ENCODE measurements around the gene TMEM239.

TMEM239 gene

GRCh38 chr20:2809690-2810089 lies 6.5 kb upstream of the TMEM239 start:
- ChIA-PET CTCF (no interaction called here), POLR2A (no interaction called here)
- TF ChIP-seq ARNT (IDR thresholded peaks at IDR 0.05) = no peak
- TF ChIP-seq SUZ12 (IDR thresholded peaks at IDR 0.05) = no peak
- DNase-seq (ENCODE audit: extremely low spot score) = no peak

GRCh38 chr20:2812189-2812588 lies 4.0 kb upstream of the TMEM239 start:
- CTCF ChIA-PET = no interaction called here
- no peak for DNase-seq (ENCODE audit: extremely low spot score)
- POLR2A ChIA-PET = no interaction called here
- TF ChIP-seq NFRKB (IDR thresholded peaks at IDR 0.05) (no peak), CTBP1 (IDR thresholded peaks at IDR 0.05; ENCODE audit: borderline replicate concordance) (no peak), PKNOX1 (IDR thresholded peaks at IDR 0.05) (no peak), L3MBTL2 (conservative IDR thresholded peaks at IDR 0.05) (no peak), ARNT (IDR thresholded peaks at IDR 0.05) (no peak), HDGF (IDR thresholded peaks at IDR 0.05; ENCODE audit: borderline replicate concordance) (no peak), TARDBP (IDR thresholded peaks at IDR 0.05) (no peak)

- DNase-seq (ENCODE audit: extremely low spot score) = no peak
- ChIA-PET CTCF (interaction anchor here (1.0 kb wide), 1 partner anchor 59 kb away, joined by 3 read pairs; no protein-coding TSS in a partner anchor), POLR2A (no interaction called here)
- TF ChIP-seq BHLHE40 (IDR thresholded peaks at IDR 0.05; ENCODE audit: borderline replicate concordance) (no peak), PKNOX1 (IDR thresholded peaks at IDR 0.05) (no peak), NFRKB (IDR thresholded peaks at IDR 0.05) (no peak), FOXM1 (IDR thresholded peaks at IDR 0.05; ENCODE audit: borderline replicate concordance) (no peak), FOXA1 (IDR thresholded peaks at IDR 0.05) (no peak), CTBP1 (IDR thresholded peaks at IDR 0.05; ENCODE audit: borderline replicate concordance) (no peak), FOXK2 (IDR thresholded peaks at IDR 0.05) (no peak), ELF4 (IDR thresholded peaks at IDR 0.05) (no peak), TARDBP (IDR thresholded peaks at IDR 0.05) (no peak)
Observed at GRCh38 chr20:2814076-2814475, 2.1 kb upstream of the TMEM239 start.

GRCh38 chr20:2814587-2815051 lies 1.5 kb upstream of the TMEM239 start, which contains the start of gene C20orf141:
Gene C20orf141 (plus strand): TSS chr20:2814987. CDS start chr20:2815185, 198 bp downstream.
- no peak for DNase-seq (ENCODE audit: extremely low spot score)
- CTCF ChIA-PET = interaction anchor here (1.0 kb wide), 1 partner anchor 58 kb away, joined by 3 read pairs; no protein-coding TSS in a partner anchor
- POLR2A ChIA-PET = no interaction called here
- no peak for TF ChIP-seq FOXA1 (IDR thresholded peaks at IDR 0.05)
- no peak for TF ChIP-seq ARNT (IDR thresholded peaks at IDR 0.05)

- ChIA-PET POLR2A (no interaction called here), CTCF (interaction anchor here (1.0 kb wide), 1 partner anchor 57 kb away, joined by 3 read pairs; no protein-coding TSS in a partner anchor)
- no peak for TF ChIP-seq ARNT (IDR thresholded peaks at IDR 0.05)
- TF ChIP-seq FOXA1 (IDR thresholded peaks at IDR 0.05) = no peak
- no peak for TF ChIP-seq FOXK2 (IDR thresholded peaks at IDR 0.05)
- TF ChIP-seq CTBP1 (IDR thresholded peaks at IDR 0.05; ENCODE audit: borderline replicate concordance) = no peak
- TF ChIP-seq ELF4 (IDR thresholded peaks at IDR 0.05) = no peak
- TF ChIP-seq NFRKB (IDR thresholded peaks at IDR 0.05) = no peak
- no peak for TF ChIP-seq SP1 (IDR thresholded peaks at IDR 0.05)
- no peak for TF ChIP-seq TARDBP (IDR thresholded peaks at IDR 0.05)
- no peak for TF ChIP-seq FOXM1 (IDR thresholded peaks at IDR 0.05; ENCODE audit: borderline replicate concordance)
- no peak for TF ChIP-seq PKNOX1 (IDR thresholded peaks at IDR 0.05)
- no peak for DNase-seq (ENCODE audit: extremely low spot score)
Observed at GRCh38 chr20:2815242-2815900, 793 bp upstream of the TMEM239 start.

GRCh38 chr20:2816583-2817340 lies 598 bp downstream of the TMEM239 start:
- ChIA-PET POLR2A (no interaction called here), CTCF (interaction anchor here (0.7 kb wide), 1 partner anchor 198 kb away, joined by 3 read pairs; no protein-coding TSS in a partner anchor)
- DNase-seq (ENCODE audit: extremely low spot score) = peak; percentile 48
- TF ChIP-seq FOXM1 (IDR thresholded peaks at IDR 0.05; ENCODE audit: borderline replicate concordance) (no peak), FOXK2 (IDR thresholded peaks at IDR 0.05) (no peak), PKNOX1 (IDR thresholded peaks at IDR 0.05) (no peak), CTBP1 (IDR thresholded peaks at IDR 0.05; ENCODE audit: borderline replicate concordance) (no peak), HDGF (IDR thresholded peaks at IDR 0.05; ENCODE audit: borderline replicate concordance) (no peak)

Data from HEK293T (cell line).